NCI-H82 treated with DMSO at 0.1 percent for 48 hours (cell line): ENCODE results near the gene FGFRL1.

Experiments
- DNase-seq: peaks from one replicate; lab custom pipeline; 2025; ENCODE audit not compliant: unreplicated experiment; lab: John Stamatoyannopoulos, UW

FGFRL1 gene

DNA sequence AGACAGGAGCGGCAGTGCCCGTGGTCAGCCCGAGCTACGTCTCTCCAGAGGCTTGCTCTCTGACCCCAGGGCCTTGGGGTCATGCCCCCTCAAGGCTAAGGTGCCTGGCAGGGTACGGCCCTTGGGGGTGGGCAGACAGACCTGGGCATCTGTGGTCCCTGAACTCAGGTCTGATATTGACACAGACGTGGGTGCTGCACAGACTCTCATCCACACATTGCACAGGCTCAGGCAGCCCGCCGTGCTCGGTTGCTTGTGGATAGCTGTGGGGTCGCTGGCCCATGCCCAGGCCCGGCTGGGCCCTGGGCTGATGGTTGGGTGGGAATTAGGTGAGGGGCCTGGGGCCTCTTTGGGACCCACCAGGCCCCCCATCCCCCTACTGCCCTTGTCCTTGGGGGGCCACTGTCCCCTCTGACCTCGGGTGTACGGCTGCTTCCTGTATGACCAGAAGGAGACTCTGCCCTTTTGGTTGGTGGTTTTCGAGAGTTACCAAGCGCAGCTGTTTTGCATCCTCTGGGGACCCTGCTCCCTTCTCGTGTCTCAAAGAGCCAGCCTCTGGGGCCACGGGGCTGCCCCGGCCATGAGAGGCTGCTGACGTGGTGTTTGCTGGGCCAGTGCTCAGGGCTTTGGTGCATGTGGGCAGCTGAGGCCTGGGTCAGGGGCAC, 10.1 kb downstream of the FGFRL1 start:
- no peak for DNase-seq

DNA sequence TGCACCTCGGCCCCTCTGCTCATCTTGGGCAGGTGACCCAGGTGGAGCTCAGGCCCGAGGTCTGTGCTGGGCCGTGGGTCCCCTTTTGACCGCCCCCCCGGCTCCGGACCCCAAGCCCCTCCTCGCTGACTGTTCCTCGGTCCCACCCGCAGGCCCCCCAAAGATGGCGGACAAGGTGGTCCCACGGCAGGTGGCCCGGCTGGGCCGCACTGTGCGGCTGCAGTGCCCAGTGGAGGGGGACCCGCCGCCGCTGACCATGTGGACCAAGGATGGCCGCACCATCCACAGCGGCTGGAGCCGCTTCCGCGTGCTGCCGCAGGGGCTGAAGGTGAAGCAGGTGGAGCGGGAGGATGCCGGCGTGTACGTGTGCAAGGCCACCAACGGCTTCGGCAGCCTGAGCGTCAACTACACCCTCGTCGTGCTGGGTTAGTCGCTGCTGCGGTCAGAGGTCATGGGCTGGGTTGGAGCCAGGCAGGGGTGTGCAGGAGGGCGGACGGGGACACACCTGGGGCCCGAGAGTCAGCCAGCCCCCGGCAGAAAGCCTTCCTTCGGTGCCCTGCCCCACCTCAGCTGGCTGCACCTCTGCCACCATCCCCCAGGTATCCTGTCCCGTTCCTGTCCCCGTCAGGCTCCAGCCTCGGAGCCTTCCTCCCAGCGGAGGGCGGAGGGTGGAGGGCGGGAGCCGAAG, 10.8 kb downstream of the FGFRL1 start:
- no peak for DNase-seq

DNA sequence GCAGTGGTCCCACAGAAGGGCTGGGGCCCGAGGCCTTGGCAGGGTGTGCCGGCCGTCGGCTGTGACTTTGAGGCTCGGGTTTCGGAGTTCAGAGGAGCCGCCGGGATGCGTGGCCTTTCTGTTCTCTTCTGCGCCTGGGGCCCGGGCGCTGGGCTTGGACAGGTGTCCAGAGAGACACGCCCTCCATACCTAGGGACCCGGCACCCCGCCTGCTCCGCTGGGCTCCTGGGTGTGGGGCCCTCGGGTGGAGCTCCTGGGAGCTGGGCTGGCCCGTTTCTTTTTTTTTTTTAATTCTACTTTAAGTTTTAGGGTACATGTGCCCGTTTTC, 11.3 kb downstream of the FGFRL1 start:
- no peak for DNase-seq

DNA sequence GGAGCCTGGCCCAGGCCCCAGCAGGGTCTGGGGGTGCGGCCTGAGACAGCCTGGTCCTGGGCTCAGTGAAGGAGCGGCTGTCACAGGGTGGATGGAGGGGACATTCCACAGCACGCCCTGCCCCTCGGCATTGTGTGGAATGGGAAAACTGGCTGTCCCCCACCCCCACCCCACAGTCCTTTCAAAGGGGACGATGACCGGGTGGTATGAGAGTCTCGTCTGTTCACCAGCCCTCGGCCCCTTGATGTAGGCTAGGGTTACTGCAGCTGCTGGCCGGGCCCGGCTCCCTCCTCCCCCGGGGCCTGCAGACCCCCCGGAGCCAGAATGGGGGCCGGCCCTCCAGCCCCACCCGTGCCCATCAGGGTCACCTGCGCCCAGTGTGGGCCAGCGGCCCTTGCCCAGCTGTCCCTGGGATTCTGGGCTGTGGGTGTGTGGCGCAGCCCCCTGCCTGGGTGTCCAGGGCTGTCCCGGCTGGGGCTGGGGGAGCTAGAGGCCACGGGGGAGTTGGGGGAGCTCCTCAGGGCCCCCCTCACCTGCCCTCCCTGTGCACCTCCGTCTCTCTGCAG, 11.7 kb downstream of the FGFRL1 start:
- no peak for DNase-seq

DNA sequence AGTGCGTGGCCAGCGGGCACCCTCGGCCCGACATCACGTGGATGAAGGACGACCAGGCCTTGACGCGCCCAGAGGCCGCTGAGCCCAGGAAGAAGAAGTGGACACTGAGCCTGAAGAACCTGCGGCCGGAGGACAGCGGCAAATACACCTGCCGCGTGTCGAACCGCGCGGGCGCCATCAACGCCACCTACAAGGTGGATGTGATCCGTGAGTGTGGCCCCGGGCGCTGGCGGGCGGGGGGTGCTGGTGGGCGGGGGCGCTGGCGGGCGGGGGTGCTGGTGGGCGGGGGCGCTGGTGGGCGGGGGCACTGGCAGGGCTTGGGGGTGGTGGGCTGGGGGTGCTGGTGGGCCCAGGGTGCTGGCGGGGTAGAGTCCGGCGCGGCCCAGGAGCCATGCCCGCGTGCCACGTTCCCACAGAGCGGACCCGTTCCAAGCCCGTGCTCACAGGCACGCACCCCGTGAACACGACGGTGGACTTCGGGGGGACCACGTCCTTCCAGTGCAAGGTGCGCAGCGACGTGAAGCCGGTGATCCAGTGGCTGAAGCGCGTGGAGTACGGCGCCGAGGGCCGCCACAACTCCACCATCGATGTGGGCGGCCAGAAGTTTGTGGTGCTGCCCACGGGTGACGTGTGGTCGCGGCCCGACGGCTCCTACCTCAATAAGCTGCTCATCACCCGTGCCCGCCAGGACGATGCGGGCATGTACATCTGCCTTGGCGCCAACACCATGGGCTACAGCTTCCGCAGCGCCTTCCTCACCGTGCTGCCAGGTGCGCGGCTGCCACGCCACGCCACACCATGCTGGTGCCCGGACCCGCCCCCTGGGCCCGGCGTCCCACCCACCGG, 12.7 kb downstream of the FGFRL1 start:
- no peak for DNase-seq

DNA sequence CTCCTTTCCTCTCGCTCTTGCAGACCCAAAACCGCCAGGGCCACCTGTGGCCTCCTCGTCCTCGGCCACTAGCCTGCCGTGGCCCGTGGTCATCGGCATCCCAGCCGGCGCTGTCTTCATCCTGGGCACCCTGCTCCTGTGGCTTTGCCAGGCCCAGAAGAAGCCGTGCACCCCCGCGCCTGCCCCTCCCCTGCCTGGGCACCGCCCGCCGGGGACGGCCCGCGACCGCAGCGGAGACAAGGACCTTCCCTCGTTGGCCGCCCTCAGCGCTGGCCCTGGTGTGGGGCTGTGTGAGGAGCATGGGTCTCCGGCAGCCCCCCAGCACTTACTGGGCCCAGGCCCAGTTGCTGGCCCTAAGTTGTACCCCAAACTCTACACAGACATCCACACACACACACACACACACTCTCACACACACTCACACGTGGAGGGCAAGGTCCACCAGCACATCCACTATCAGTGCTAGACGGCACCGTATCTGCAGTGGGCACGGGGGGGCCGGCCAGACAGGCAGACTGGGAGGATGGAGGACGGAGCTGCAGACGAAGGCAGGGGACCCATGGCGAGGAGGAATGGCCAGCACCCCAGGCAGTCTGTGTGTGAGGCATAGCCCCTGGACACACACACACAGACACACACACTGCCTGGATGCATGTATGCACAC, 13.6 kb downstream of the FGFRL1 start:
- DNase-seq, result no peak

DNA sequence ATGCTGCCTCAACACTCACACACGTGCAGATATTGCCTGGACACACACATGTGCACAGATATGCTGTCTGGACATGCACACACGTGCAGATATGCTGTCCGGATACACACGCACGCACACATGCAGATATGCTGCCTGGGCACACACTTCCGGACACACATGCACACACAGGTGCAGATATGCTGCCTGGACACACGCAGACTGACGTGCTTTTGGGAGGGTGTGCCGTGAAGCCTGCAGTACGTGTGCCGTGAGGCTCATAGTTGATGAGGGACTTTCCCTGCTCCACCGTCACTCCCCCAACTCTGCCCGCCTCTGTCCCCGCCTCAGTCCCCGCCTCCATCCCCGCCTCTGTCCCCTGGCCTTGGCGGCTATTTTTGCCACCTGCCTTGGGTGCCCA, 14.7 kb downstream of the FGFRL1 start:
- DNase-seq, result no peak

DNA sequence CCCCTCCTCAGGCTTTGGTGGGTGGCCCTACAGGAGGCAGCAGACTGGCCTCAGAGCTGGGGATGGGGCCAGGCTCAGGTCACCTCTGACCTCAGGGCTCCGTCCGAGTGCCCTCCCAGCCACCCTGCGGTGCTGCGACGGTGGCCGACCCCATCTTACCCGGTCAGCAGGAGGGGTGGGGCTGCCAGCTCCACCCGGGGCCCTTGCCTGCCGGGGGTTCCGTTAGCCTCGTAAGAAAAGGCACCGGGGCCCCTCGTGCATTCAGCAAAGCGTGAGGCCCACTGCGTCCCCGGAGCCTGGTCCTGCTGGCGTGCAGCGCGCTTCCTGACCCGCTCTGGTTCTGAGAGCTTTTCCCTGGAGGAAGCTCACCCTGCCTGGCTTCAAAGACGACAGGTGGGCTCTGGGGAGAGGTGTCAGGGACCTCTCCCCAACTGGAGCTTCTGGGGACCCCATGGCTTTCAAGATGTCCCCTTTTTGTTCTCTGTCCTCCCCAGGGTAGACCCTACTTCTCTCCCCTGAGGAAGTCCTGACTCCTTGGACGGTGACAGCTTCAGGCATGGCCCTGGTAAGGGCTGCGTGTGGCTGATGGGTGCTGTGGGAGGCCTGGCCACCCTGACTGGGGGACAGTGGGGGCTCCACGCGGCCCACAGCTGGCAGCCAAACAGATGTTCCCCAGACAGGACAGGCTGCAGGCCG, 15.9 kb downstream of the FGFRL1 start:
- DNase-seq, result no peak

DNA sequence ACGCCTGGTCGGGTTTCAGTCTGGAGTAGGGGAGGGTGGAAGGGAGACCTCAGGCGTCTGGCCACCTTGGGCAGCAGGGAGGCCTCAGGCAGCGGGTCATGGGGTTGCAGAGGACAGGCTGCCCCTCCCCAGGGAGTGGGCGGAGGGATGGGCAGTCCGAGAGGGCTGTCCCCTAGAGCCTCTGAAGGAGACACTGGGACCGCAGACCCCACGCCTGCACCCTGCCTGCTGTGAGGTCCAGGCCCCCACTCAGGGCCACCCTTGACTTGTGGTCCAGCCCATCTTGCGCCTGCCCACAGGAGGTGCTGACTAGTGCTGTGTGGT, 16.5 kb downstream of the FGFRL1 start:
- DNase-seq, result no peak

DNA sequence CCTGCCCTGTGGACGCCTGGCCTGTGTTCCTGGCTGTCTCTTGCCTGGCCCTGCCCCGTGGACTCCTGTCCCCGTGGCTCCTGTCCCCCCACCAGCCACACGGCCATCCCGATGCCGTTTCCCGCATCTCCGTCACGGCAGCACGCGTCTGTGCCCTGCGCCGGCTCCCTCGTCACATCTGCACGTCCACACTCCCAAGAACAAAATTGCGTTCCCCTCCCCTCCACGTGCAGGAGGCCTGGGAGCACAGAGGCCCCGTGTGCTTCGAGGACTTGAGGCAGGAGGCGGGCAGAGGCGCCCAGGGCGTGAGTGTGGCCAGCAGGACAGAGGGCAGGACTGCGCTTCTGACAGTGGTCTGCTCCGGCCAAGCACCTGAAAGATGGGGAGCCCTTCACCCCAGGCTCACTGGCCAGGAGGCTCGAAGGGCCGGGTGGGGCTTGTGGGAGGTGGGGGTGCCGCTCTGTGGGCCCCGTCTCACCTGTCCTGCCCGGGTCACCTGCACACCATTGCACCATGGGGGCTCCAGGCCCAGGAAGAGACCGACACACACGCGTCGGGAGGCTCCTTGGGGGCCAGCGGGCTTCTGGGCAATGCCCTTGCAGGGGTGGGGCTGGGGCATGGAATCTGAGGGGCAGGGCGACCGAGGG, 17.3 kb downstream of the FGFRL1 start:
- no peak for DNase-seq

DNA sequence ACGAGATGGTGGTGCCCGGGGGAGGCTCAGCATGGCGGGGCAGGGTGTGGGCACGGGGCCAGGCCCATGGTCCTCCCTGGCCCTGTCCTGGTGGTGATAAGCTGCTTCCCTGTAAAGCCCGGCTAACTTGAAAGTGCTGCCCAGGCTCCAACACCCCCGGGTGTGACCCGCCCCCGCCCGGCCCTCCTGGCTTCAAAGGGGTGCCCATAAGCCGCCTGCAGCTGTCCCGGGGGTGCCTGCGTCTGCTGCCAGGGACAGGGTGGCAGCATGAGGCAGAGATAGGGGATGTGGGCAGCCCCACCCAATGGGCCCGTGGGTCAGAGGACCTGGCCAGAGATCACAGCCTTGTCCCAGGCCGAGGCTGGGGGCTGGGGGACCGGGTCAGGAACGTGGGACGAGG, 18.1 kb downstream of the FGFRL1 start:
- DNase-seq, result no peak

DNA sequence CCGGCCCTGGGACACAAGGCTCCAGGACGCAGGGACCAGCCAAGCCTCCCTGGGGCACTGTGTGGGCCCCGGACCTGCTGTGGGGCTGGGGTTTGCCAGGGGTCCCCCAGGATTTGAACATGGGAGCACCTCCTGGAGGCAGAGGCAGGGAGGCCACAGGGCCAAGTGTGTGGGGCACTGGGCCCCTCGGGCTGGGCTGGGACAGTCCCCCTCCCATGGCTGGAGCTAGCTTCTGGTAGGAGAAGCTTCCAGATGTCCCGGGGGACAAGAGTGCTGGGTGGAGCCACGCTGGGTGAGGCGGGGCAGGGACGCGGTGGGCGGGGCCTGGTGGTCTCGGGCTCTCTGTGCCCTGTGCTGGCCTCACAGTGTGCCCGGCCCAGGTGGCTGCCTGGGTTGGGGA, 18.6 kb downstream of the FGFRL1 start:
- DNase-seq, result no peak

DNA sequence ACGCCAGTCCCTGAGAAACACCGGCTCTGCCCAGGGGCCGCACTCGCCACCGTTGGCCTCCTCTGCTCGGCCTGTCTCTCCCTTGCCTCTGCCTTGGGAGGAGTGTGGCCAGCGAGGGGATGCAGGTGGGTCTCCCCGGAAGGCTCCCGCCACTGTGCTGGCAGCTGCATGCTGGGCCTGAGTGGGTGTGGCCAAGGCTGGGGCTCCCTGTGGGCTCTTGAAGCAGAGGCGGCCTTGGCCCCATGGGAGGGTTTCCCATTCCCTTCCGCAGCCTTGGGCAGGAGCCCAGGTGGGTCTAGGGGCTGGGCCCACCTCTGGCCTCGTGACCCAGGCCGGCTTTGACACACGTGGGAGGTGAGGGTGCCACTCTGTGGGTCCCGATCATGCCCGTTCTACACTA, 19.1 kb downstream of the FGFRL1 start:
- no peak for DNase-seq

DNA sequence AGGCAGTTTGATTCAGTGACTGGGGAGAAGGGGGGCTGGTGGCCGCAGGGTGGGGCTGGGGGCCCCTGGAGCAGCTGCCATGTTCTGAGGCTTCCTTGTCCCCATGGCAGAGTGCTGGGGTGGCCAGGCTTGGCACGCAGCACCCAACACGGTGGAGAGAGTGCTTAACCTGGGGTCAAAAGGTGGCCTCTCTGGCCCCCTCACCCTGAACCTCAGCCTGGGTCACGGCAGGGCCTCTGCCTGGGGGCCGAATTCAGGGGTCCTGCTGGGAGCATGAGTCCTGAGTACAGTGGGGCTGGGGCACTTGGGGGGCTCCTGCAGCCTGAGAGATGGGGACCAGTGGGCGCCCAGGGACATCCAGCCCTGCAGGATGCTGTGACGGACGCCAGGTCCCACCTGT, 19.9 kb downstream of the FGFRL1 start:
- no peak for DNase-seq

DNA sequence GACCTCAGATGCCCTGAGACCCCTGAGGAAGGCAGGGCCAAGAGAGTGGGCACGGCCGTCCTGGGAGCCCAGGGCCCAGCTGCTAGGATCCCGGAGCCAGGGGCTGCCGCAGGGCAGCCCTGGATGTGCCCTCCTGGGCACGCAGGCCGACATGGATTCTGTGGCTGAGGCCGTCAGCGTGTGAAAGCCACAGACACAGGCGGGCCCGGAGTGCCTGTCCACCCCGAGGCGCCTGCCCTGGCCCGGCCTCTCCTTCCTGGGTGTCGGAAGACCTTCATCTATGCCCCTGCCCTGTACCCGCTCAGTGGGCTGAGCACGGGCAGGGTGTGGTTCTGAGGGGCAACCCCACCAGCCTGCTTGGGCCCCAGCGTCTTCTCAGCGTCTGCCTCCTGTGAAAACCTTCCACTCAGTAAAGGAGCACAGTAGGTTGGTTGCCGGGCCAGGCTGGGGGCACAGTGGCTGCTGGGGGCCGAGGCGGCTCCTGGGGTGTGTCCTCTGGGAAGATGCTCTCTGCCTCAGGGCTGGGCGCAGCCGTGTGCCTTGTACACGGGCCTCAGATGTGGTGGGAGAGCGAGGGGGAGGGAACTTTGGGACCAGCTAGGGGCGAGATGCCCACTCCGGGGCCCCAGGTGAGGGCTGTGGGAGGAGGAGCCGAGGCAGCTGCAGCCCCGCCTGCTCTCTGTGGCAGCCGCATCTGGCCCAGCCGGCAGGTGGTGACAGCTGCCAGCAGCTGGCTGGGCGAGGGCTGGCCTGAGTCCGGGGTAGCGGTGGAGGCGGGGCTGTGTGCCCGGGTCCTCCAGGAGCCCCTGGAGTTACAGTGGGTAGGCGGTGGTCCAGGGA, 20.8 kb downstream of the FGFRL1 start:
- no peak for DNase-seq

DNA sequence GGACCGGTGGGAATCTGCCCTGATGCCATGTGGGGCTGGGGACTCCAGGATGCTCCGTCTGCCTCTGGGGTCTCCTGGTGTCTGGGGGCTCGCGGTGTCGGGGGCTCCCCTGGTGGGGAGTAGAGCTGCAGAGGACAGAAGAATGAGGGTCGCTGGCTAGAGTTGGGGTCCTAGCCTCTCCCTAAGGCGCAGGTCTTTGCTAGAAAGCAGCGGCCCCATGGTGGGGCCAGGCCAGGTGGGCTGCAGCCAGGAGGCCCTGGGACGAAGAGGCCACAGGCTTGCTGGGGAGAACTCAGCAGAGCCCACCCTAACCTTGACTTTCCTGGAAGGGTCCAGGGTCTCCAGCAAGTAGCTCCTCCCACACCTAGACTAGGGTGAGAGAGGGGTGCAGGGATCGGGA, 21.4 kb downstream of the FGFRL1 start:
- DNase-seq, result no peak

DNA sequence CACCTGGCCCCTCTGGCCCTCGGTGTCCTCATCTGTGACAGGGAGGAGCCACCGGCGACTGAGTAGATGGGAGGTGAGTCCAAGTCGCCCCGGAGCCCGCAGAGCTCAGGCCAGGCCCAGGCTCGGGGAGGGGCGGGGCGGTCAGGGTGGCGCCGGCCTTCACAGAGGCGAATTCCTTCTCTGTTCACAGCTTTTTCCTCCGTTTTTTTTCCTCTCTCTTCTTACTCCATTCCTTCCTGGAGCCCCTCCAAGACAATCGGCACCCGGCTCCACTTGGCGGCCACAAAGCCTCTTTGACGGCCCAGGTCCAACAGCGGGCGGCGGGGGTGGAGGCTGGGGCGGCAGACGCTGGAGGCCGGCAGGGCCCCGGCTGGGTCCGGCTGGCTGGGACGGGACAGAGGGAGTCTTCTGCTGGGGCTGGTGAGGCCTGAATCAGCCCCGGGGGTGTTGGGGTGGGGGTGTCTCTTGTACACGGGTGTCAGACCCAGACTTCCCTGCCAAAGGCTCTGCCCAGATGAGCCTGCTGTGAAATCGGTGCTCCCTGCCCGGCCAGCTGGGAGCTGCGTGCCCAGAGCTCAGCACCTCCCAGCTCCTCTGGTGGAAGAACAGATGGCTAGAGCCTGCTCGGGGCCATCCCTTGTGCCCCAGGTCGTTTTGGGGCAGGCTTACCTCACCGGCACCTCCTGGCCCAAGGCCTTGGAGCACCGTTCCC, 22.6 kb downstream of the FGFRL1 start:
- DNase-seq, result no peak

DNA sequence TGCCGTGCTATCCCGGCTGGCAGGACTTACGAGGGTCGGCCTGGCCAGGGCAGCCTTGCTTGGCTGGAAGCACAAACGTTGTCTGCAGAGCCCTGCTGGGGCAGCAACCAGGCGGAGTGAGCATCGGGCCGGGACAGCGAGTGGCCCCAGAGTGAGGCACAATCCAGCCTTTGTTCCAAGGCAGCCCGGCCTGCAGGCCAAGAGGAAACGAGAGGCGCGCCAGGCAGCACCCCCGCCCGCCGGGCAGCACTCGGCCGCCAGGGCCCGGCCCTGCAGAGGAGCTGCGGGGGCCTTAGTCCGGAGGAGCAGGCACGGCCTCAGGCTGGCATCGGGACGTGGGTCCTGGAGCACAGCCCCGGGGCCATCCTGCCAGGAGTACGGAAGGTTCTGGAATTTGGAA, 24.1 kb downstream of the FGFRL1 start:
- no peak for DNase-seq

DNA sequence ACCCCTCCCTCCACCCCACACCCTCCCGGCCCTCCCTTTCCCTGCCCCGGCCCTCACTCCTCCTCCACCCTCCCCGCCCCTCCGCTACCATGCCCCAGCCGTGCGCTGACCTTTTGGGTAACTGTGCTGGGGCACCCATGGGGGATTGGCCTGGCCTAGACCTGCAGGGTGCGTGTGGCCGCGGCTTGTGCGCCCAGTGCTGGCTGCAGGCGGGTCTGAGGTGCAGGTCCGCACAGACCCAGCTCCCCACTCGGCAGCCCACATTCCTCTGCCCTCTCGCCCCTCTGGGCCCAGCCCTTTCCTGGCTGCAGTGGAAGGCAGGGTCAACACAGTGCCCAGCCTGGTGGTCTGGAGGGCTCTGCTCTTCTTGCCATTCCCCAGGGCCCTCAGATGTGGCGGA, 24.7 kb downstream of the FGFRL1 start:
- DNase-seq, result no peak
